HepG2 (cell line): ENCODE results near the gene PDCD11. TPM values are rescaled to one million over a fixed set of nuclear protein-coding genes. Genes with fewer than 3 reads are reported as not detected.

Experiments used
- ARID5B ChIP-seq: IDR thresholded peaks from 2 replicates; pipeline ENCODE4 v1.4.0; 2020; ENCODE audit warnings: mild to moderate bottlenecking, missing genetic modification reagents
- ATF1 ChIP-seq: IDR thresholded peaks from 2 replicates; pipeline ENCODE4 v1.6.1; 2016; ENCODE audit warnings: mild to moderate bottlenecking, control low read depth
- ATM ChIP-seq: fragments of 450-650 bp; IDR thresholded peaks from 2 replicates; pipeline ENCODE4 v1.7.1; 2017; ENCODE audit warnings: mild to moderate bottlenecking, borderline replicate concordance
- CSRNP2 ChIP-seq: sonication (generic); formaldehyde crosslinking; conservative IDR thresholded peaks from 2 replicates; pipeline ENCODE4 v1.8.0; 2022; ENCODE audit warnings: low read depth, missing genetic modification reagents
- DNMT1 ChIP-seq: sonication (generic); formaldehyde crosslinking; IDR thresholded peaks from 2 replicates; pipeline ENCODE4 v1.5.1; 2020; ENCODE audit warnings: mild to moderate bottlenecking, missing genetic modification reagents
- NPAS2 ChIP-seq: sonication (generic); formaldehyde crosslinking; IDR thresholded peaks from 2 replicates; pipeline ENCODE4 v1.8.0; 2022; ENCODE audit warnings: mild to moderate bottlenecking, missing genetic modification reagents, borderline replicate concordance
- PCBP1 ChIP-seq: fragments of 200-400 bp; formaldehyde crosslinking; IDR thresholded peaks from 2 replicates; pipeline ENCODE4 v1.6.1; 2017; ENCODE audit warnings: mild to moderate bottlenecking, low read depth, low read length, borderline replicate concordance
- SAP130 ChIP-seq: IDR thresholded peaks from 2 replicates; pipeline ENCODE4 v1.6.1; 2016; ENCODE audit warnings: low read depth
- SP140L ChIP-seq: sonication (generic); formaldehyde crosslinking; IDR thresholded peaks from 2 replicates; pipeline ENCODE4 v1.4.0; 2020; ENCODE audit warnings: missing genetic modification reagents, borderline replicate concordance
- UBTF ChIP-seq: sonication (generic); formaldehyde crosslinking; IDR thresholded peaks from 2 replicates; pipeline ENCODE4 v1.4.0; 2020; ENCODE audit warnings: mild to moderate bottlenecking, missing genetic modification reagents
- ZBTB44 ChIP-seq: sonication (generic); formaldehyde crosslinking; IDR thresholded peaks from 2 replicates; pipeline ENCODE4 v1.4.0; 2020; ENCODE audit warnings: missing genetic modification reagents
- ZKSCAN8 ChIP-seq: IDR thresholded peaks from 2 replicates; pipeline ENCODE4 v1.6.1; 2016; ENCODE audit warnings: borderline replicate concordance, missing genetic modification reagents, missing compliant biosample characterization
- ZNF253 ChIP-seq: sonication (generic); formaldehyde crosslinking; IDR thresholded peaks from 2 replicates; pipeline ENCODE4 v1.8.0; 2022; ENCODE audit warnings: mild to moderate bottlenecking, missing genetic modification reagents, borderline replicate concordance
- polyA plus RNA-seq, 8 experiments: library from polyadenylated mRNA; depleted of rRNA in 3 of 8; stranded (reverse) in 7 of 8; unstranded in 1 of 8; fragments of >200 nt; fragmentation: Illumina TruSeq in 4 of 8; extraction: Trizol in 4 of 8; gene quantifications; 2 replicates each; pipeline versions ENCODE4 v1.2.1 to v1.2.3, GENCODE V29; 2011 to 2016; ENCODE audit warnings: low read depth in 4 of 8, missing spikeins in 1 of 8, mixed read lengths in 1 of 8; ENCODE audit not compliant: insufficient read depth in 1 of 8
- total RNA-seq, 5 experiments: library from RNA; depleted of rRNA; stranded (reverse); fragments of >200 nt; fragmentation: Illumina TruSeq; extraction: Trizol; gene quantifications; 2 replicates each; pipeline ENCODE4 v1.2.3, GENCODE V29; 2016; ENCODE audit warnings: low read depth in 1 of 5
- TF ChIP-seq, protein P1 (sequence below): sonication (generic); formaldehyde crosslinking; IDR thresholded peaks from 2 replicates; pipeline ENCODE4 v1.4.0; 2020; ENCODE audit warnings: missing genetic modification reagents, borderline replicate concordance

The PDCD11 gene
- total and polyA plus RNA-seq, 2 of the 13 experiments (the other 11 are each of a cell fraction or from before 2014, with no cell fraction given) = 12.8 to 52.8 TPM

GRCh38 chr10:103350517-103351260 lies 45.7 kb upstream of the PDCD11 start, which contains the start of gene PCGF6 (continued):
- peak; percentile 21; the same call in 1 of the 2 replicates for TF ChIP-seq ARID5B (CRISPR knock-in tag)
- no peak for TF ChIP-seq CSRNP2 (CRISPR knock-in tag)
- no peak for TF ChIP-seq ZKSCAN8
- no peak for TF ChIP-seq DNMT1 (CRISPR knock-in tag)
- TF ChIP-seq SAP130 (CRISPR knock-in tag) = peak; percentile 53
- TF ChIP-seq PCBP1 = no peak
- TF ChIP-seq ATF1 (CRISPR knock-in tag) = no peak
- no peak for TF ChIP-seq ATM
- peak; percentile 93 for TF ChIP-seq UBTF
- no peak for TF ChIP-seq NPAS2 (CRISPR knock-in tag)
- TF ChIP-seq SP140L (CRISPR knock-in tag) = no peak
- TF ChIP-seq, protein P1, sequence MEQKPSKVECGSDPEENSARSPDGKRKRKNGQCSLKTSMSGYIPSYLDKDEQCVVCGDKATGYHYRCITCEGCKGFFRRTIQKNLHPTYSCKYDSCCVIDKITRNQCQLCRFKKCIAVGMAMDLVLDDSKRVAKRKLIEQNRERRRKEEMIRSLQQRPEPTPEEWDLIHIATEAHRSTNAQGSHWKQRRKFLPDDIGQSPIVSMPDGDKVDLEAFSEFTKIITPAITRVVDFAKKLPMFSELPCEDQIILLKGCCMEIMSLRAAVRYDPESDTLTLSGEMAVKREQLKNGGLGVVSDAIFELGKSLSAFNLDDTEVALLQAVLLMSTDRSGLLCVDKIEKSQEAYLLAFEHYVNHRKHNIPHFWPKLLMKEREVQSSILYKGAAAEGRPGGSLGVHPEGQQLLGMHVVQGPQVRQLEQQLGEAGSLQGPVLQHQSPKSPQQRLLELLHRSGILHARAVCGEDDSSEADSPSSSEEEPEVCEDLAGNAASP (CRISPR knock-in tag) = 0 out of 2 replicates have a peak, but pooled peaks have one; percentile 17
- no peak for TF ChIP-seq ZBTB44
- TF ChIP-seq ZNF253 (CRISPR knock-in tag) = no peak
